HG02981 (cell line): ENCODE results near the gene IRF1.

Source experiments
- ATAC-seq: cut with Tn5 transposase; IDR thresholded peaks from one replicate; pipeline ENCODE4 v1.9.1; 2021; ENCODE audit warnings: mild to moderate bottlenecking, moderate library complexity; ENCODE audit not compliant: unreplicated experiment

The IRF1 gene

GRCh38 chr5:132475987-132476875 is 14.3 kb downstream of the IRF1 start:
- no peak for ATAC-seq

- ATAC-seq: no peak
Observed at GRCh38 chr5:132475497-132475882, 15.1 kb downstream of the IRF1 start.

GRCh38 chr5:132474881-132475496 is 15.6 kb downstream of the IRF1 start:
- no peak for ATAC-seq

GRCh38 chr5:132474131-132474723 is 16.3 kb downstream of the IRF1 start:
- no peak for ATAC-seq

- ATAC-seq: no peak
Observed at GRCh38 chr5:132473668-132474067, 16.9 kb downstream of the IRF1 start.

- peak; percentile 87 for ATAC-seq
Observed at GRCh38 chr5:132473019-132473531, 17.5 kb downstream of the IRF1 start.

GRCh38 chr5:132472431-132472830 is 18.1 kb downstream of the IRF1 start:
- no peak for ATAC-seq

- no peak for ATAC-seq
Observed at GRCh38 chr5:132471944-132472343, 18.6 kb downstream of the IRF1 start.

- no peak for ATAC-seq
Observed at GRCh38 chr5:132471151-132471907, 19.2 kb downstream of the IRF1 start.

GRCh38 chr5:132470596-132470995 is 20.0 kb downstream of the IRF1 start:
- ATAC-seq: no peak

GRCh38 chr5:132470010-132470392 is 20.6 kb downstream of the IRF1 start:
- ATAC-seq: no peak

GRCh38 chr5:132469380-132470009 is 21.1 kb downstream of the IRF1 start:
- no peak for ATAC-seq

- ATAC-seq: no peak
Observed at GRCh38 chr5:132468656-132469379, 21.8 kb downstream of the IRF1 start.

- peak; percentile 34 for ATAC-seq
Observed at GRCh38 chr5:132467287-132467984, 23.1 kb downstream of the IRF1 start.

- ATAC-seq: peak; percentile 65
Observed at GRCh38 chr5:132466433-132467286, 23.9 kb downstream of the IRF1 start.

GRCh38 chr5:132465059-132465707 is 25.4 kb downstream of the IRF1 start:
- no peak for ATAC-seq

- no peak for ATAC-seq
Observed at GRCh38 chr5:132464156-132464939, 26.2 kb downstream of the IRF1 start.
